22Rv1 (cell line): Measurements from ENCODE around the gene TUBA1B.

Experiments
- ZFX ChIP-seq: fragments of 450-650 bp; IDR thresholded peaks from 2 replicates; pipeline ENCODE4 v1.6.1; 2017; ENCODE audit warnings: antibody characterized with exemption, borderline replicate concordance
- TF ChIP-seq, protein P1 (sequence below): fragments of 450-650 bp; IDR thresholded peaks from 2 replicates; pipeline ENCODE4 v1.5.1; 2017; ENCODE audit warnings: mild to moderate bottlenecking

DNA sequence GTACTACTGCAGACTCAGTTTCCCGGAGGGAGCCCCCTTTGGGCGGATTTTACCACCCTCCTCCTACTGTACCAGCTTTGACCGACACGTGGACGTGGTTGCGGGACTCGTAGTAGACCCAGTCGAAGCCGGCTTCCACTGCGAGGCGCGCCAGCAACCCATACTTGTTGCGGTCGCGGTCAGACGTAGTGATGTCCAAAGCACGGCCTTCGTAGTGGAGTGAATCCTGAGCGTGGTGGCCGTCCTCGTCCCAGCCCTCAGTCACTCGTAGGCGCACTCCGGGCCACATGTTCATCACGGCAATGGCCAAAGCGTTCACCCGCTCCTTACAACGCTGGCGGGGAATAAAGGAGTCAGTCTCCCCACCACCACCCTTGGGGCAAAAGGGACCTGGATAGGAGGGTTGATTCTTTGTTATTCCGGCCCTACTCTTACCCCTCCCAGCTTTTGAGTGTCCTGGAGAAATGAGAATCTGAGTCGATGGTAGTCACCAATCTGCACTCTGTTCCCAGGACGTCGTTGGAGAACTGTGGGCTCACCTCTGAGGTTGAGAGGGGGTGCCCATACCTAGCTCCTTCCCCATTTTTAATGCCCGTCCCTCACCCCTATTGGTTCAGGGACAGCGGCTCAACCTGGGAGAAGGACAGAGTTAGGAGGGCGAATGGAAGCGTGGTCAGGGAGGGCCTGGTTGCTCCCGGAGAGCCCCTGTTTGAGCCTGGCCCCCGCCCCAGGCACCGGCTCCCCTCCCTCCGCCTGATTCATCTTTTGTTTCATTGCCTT lies 39.9 kb downstream of the TUBA1B start:
- TF ChIP-seq, protein P1, sequence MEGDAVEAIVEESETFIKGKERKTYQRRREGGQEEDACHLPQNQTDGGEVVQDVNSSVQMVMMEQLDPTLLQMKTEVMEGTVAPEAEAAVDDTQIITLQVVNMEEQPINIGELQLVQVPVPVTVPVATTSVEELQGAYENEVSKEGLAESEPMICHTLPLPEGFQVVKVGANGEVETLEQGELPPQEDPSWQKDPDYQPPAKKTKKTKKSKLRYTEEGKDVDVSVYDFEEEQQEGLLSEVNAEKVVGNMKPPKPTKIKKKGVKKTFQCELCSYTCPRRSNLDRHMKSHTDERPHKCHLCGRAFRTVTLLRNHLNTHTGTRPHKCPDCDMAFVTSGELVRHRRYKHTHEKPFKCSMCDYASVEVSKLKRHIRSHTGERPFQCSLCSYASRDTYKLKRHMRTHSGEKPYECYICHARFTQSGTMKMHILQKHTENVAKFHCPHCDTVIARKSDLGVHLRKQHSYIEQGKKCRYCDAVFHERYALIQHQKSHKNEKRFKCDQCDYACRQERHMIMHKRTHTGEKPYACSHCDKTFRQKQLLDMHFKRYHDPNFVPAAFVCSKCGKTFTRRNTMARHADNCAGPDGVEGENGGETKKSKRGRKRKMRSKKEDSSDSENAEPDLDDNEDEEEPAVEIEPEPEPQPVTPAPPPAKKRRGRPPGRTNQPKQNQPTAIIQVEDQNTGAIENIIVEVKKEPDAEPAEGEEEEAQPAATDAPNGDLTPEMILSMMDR = no peak
- no peak for TF ChIP-seq ZFX
